Dedifferentiated amniotic fluid mesenchymal stem cell (primary cell): ENCODE results near the gene AP5B1.

Source experiments
- DNase-seq: peaks from one replicate; pipeline ENCODE4 v3.0.0-alpha.2; 2016; ENCODE audit errors: extremely low spot score

The AP5B1 gene

GRCh38 chr11:65780770-65781151 is at the start of gene AP5B1:
AP5B1 (minus strand) TSS chr11:65780976; CDS start chr11:65780591, 385 bp downstream.
- peak; percentile 30 for DNase-seq

GRCh38 chr11:65829459-65829858 is 48.7 kb upstream of the AP5B1 start:
- no peak for DNase-seq

- DNase-seq, result no peak
Measured at GRCh38 chr11:65826984-65827735, 46.4 kb upstream of the AP5B1 start.

- DNase-seq, result no peak
Measured at GRCh38 chr11:65822776-65823528, 42.2 kb upstream of the AP5B1 start.

- DNase-seq, result no peak
Measured at GRCh38 chr11:65821107-65821506, 40.3 kb upstream of the AP5B1 start.

- peak; percentile 87 for DNase-seq
Measured at GRCh38 chr11:65817835-65818680, 37.3 kb upstream of the AP5B1 start.

- DNase-seq, result no peak
Measured at GRCh38 chr11:65817312-65817834, 36.6 kb upstream of the AP5B1 start.

GRCh38 chr11:65816696-65817095 is 35.9 kb upstream of the AP5B1 start:
- no peak for DNase-seq

- no peak for DNase-seq
Measured at GRCh38 chr11:65814986-65815565, 34.3 kb upstream of the AP5B1 start.

GRCh38 chr11:65814131-65814985 is 33.6 kb upstream of the AP5B1 start:
- DNase-seq, result no peak

- DNase-seq, result no peak
Measured at GRCh38 chr11:65811764-65812475, 31.1 kb upstream of the AP5B1 start.

GRCh38 chr11:65810046-65810868 is 29.5 kb upstream of the AP5B1 start:
- no peak for DNase-seq

GRCh38 chr11:65809496-65809895 is 28.7 kb upstream of the AP5B1 start:
- no peak for DNase-seq

- DNase-seq, result no peak
Measured at GRCh38 chr11:65808744-65809341, 28.1 kb upstream of the AP5B1 start.

- DNase-seq, result no peak
Measured at GRCh38 chr11:65806979-65807378, 26.2 kb upstream of the AP5B1 start.

GRCh38 chr11:65803797-65804492 is 23.2 kb upstream of the AP5B1 start:
- no peak for DNase-seq

- no peak for DNase-seq
Measured at GRCh38 chr11:65802841-65803240, 22.1 kb upstream of the AP5B1 start.
